Ascending aorta (tissue), 2 donors: Measurements from ENCODE around the gene APOF. TPM values are rescaled to one million over a fixed set of nuclear protein-coding genes. Genes with fewer than 3 reads are reported as not detected.
A peak's percentile ranks its signal among the peaks of the same experiment; 100 is the strongest.

Experiments used
- DNase-seq, 2 donors: peaks; one replicate each; pipeline ENCODE4 v3.0.0-alpha.2; 2019; ENCODE audit warnings: low spot score in 2 of 2
- H3K27ac ChIP-seq, 2 donors: fragments of 200-600 bp; sonication (generic); one replicate each; pipeline ENCODE4 v1.5.1; 2016 to 2017; ENCODE audit warnings: mild to moderate bottlenecking in 1 of 2
- H3K27me3 ChIP-seq: fragments of 200-600 bp; sonication (generic); one replicate; pipeline ENCODE4 v1.5.1; 2017
- H3K36me3 ChIP-seq, 2 donors: fragments of 200-600 bp; sonication (generic); one replicate each; pipeline ENCODE4 v1.5.1; 2016
- H3K4me1 ChIP-seq, 2 donors: fragments of 200-600 bp; sonication (generic); one replicate each; pipeline ENCODE4 v1.5.1; 2016 to 2017; ENCODE audit warnings: mild to moderate bottlenecking in 1 of 2
- H3K4me3 ChIP-seq, 2 donors: fragments of 200-600 bp; sonication (generic); one replicate each; pipeline ENCODE4 v1.5.1; 2016 to 2017; ENCODE audit warnings: mild to moderate bottlenecking in 1 of 2
- H3K9me3 ChIP-seq, 2 donors: fragments of 200-600 bp; sonication (generic); one replicate each; pipeline ENCODE4 v1.5.1; 2016
- intact Hi-C: fragments of 100-400 bp; cut with DNase I; formaldehyde crosslinking; loops from one replicate; pipeline ENCODE4 v1.15.1; 2023
- total RNA-seq: library from RNA; depleted of rRNA; stranded (reverse); fragments of >200 nt; gene quantifications from one replicate; pipeline ENCODE4 v1.1.0, GENCODE V29; 2016
- TF ChIP-seq, protein P1 (sequence below), 3 experiments: fragments of 200-600 bp in 2 of 3; fragments of 450-650 bp in 1 of 3; sonication (generic) in 2 of 3; IDR thresholded peaks; one replicate each; pipeline ENCODE4 v1.5.1; 2016 to 2019; ENCODE audit warnings: antibody characterized with exemption in 3 of 3, mild to moderate bottlenecking in 1 of 3, moderate library complexity in 1 of 3

APOF gene
- total RNA-seq, 1 donor from 2014 or later = not detected

DNA sequence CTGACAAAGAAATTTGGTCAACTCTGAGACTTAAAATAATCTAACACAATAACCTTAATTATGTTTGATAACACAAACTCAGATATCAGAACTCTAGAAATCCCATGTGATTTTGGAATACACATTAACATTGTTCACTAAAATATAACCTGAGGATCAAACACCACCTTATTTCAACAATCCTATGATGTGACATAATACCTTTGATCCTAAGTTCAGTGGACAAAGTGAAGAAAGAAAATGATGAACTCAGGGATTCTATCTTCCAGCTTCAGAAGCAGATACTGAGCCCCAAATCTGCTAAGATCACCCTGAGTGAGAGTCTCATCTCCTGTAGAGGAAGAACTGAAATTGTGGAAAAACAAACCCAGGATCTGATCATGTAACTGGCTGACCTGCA lies 35.7 kb upstream of the APOF start:
- Histone ChIP-seq H3K4me3 (no peak overlapping the region), H3K4me1 (no peaks in the 10 kb centered on the region), H3K36me3 (no peaks in the 10 kb centered on the region), H3K27me3 (no peaks in the 10 kb centered on the region), H3K27ac (no peak overlapping the region), H3K9me3 (peaks cover 0 to 10% of the 10 kb centered on the region in 2 donors)
- TF ChIP-seq, protein P1, sequence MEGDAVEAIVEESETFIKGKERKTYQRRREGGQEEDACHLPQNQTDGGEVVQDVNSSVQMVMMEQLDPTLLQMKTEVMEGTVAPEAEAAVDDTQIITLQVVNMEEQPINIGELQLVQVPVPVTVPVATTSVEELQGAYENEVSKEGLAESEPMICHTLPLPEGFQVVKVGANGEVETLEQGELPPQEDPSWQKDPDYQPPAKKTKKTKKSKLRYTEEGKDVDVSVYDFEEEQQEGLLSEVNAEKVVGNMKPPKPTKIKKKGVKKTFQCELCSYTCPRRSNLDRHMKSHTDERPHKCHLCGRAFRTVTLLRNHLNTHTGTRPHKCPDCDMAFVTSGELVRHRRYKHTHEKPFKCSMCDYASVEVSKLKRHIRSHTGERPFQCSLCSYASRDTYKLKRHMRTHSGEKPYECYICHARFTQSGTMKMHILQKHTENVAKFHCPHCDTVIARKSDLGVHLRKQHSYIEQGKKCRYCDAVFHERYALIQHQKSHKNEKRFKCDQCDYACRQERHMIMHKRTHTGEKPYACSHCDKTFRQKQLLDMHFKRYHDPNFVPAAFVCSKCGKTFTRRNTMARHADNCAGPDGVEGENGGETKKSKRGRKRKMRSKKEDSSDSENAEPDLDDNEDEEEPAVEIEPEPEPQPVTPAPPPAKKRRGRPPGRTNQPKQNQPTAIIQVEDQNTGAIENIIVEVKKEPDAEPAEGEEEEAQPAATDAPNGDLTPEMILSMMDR (IDR thresholded peaks at IDR 0.05) = no peak
- intact Hi-C loops = no loop called here
- DNase-seq = no peak

DNA sequence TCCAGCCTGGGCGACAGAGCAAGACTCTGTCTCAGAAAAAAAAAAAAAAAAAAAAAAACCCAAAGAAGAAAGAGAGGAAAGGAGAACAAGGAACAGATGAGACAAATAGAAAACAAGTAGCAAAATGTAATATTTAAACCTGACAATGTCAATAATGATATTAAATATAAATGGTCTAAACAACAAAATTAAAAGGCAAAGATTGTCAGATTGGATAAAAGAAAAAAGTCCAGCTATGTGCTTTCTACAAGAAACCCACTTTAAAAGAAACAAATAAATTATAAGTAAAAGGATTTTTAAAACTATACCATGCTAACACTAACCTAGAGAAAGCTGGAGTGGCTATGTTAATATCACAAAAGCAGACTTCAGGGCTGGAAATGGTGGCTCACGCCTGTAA lies 29.7 kb upstream of the APOF start:
- intact Hi-C loops = no loop called here
- no peaks in the 10 kb centered on the region for H3K27me3 ChIP-seq
- no peak for DNase-seq
- no peak overlapping the region for H3K4me3 ChIP-seq
- no peak overlapping the region for H3K27ac ChIP-seq
- H3K36me3 ChIP-seq = no peaks in the 10 kb centered on the region
- TF ChIP-seq, protein P1 (IDR thresholded peaks at IDR 0.05) = no peak
- no peaks in the 10 kb centered on the region for H3K4me1 ChIP-seq
- H3K9me3 ChIP-seq = no peaks in the 10 kb centered on the region

DNA sequence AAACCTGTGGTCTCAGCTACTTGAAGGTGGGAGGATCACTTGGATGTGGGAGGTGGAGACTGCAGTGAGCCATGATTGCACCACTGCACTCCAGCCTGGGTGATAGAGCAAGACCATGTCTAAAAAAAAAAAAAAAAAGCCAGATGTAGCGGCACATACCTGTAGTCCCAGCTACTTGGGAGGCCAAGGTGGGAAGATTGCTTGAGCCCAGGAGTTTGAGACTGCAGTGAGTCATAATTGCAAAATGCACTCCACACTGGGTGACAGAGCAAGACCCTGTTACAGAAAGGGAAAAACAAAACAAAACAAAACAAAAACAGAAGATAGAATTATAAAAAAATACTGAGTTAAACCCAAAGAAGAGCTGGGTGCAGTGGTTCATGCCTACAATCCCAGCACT lies 29.1 kb upstream of the APOF start:
- no peaks in the 10 kb centered on the region for H3K36me3 ChIP-seq
- no peaks in the 10 kb centered on the region for H3K9me3 ChIP-seq
- no peaks in the 10 kb centered on the region for H3K4me1 ChIP-seq
- TF ChIP-seq, protein P1 (IDR thresholded peaks at IDR 0.05) = no peak
- no peaks in the 10 kb centered on the region for H3K27me3 ChIP-seq
- no peak overlapping the region for H3K27ac ChIP-seq
- no peak overlapping the region for H3K4me3 ChIP-seq
- intact Hi-C loops = no loop called here
- DNase-seq = no peak

DNA sequence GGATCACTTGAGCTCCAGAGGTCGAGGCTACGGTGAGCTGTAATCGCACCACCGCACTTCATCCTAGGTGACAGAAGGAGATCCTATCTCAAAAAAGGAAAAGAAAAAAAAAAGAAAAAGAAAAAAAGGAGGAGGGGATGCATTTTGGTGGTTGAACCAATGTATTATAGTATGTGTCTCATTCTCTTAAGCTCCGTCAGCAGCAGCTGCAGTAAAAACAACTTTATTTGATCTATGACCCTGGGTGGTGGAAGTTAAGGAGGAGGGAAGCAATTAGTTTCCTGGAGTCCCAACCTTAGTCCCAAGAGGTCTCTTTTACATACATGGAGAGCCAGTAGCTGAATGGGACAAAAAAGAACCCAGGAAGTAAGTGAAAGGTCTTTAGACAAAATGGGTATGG lies 26.8 kb upstream of the APOF start:
- intact Hi-C loops = no loop called here
- no peaks in the 10 kb centered on the region for H3K9me3 ChIP-seq
- no peak for DNase-seq
- no peaks in the 10 kb centered on the region for H3K27me3 ChIP-seq
- no peak overlapping the region for H3K4me3 ChIP-seq
- H3K27ac ChIP-seq = no peak overlapping the region
- H3K36me3 ChIP-seq = no peaks in the 10 kb centered on the region
- TF ChIP-seq, protein P1 (IDR thresholded peaks at IDR 0.05) = no peak
- no peaks in the 10 kb centered on the region for H3K4me1 ChIP-seq

DNA sequence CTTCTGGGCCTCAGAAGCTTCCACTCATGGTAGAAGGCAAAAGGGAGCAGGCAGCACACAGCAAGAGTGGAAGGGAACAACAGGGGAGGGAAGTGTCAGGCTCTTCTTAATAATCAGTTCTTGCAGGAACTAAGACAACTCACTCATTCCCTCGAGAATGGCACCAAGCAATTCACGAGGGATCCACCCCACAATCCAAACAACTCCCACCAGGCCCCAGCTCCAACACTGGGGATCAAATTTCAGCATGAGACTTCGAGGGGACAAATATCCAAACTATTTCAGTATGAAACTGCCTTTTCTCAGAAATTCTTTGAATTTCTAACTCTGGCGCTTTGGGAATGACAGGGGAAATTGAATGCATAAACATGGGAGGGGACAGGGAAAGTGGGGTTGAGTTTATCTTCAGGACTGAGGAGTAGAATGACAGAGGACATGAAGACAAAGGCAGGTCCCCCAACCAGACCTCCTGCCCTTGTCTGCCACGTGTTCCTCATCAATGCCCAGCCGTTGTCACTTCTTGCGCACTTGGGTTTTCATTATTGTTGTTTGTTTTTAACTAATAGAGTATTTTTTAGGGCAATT lies 24.6 kb upstream of the APOF start:
- no peaks in the 10 kb centered on the region for H3K36me3 ChIP-seq
- no peaks in the 10 kb centered on the region for H3K9me3 ChIP-seq
- intact Hi-C loops = no loop called here
- peak in 1 of 2 donors; percentile 34 for DNase-seq
- no peak overlapping the region for H3K4me3 ChIP-seq
- no peaks in the 10 kb centered on the region for H3K27me3 ChIP-seq
- TF ChIP-seq, protein P1 (IDR thresholded peaks at IDR 0.05) = no peak
- H3K27ac ChIP-seq = no peak overlapping the region
- no peaks in the 10 kb centered on the region for H3K4me1 ChIP-seq

DNA sequence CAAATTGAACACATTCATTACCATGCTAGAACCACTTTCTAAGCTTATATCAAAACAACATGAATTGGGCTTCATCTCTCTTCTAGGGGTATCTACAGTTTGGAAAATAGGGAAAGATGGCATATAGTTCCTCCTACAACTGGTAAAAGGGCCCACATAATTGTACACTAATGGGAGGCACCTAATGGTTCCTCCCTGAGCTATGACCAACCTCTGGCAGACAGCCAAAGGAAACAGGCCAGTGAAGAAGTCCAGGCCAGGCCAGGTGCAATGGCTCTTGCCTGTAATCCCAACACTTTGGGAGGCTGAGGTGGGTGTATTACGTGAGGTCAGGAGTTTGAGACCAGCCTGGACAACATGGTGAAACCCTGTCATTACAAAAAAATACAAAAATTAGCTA lies 23.2 kb upstream of the APOF start:
- Histone ChIP-seq H3K27ac (no peak overlapping the region), H3K27me3 (no peaks in the 10 kb centered on the region), H3K36me3 (no peaks in the 10 kb centered on the region), H3K4me1 (no peaks in the 10 kb centered on the region), H3K4me3 (no peak overlapping the region), H3K9me3 (no peaks in the 10 kb centered on the region)
- TF ChIP-seq, protein P1 (IDR thresholded peaks at IDR 0.05) = no peak
- intact Hi-C loops = no loop called here
- DNase-seq = peak in 1 of 2 donors; percentile 55
